PC-3 (cell line): Measurements from ENCODE around the gene BCAN. TPM values are rescaled to one million over a fixed set of nuclear protein-coding genes. Genes with fewer than 3 reads are reported as not detected.

Source experiments
- ATAC-seq: fragments of 200-7000 bp; cut with Tn5 transposase; 2 replicates; pipeline ENCODE4 v1.9.1; 2020; ENCODE audit warnings: mild to moderate bottlenecking, moderate library complexity
- BruUV-seq: library from RNA; stranded (reverse); fragments of 400-500 nt; replicated peaks from 2 replicates; lab custom pipeline; 2021; lab: Mats Ljungman, UMichigan
- CTCF ChIA-PET: fragments of 300-600 bp; sonication (Branson Sonifier 250); formaldehyde crosslinking; loops from one replicate; lab custom pipeline; 2022; ENCODE audit warnings: antibody characterized with exemption; lab: Charles Lee
- POLR2A ChIA-PET: fragments of 300-600 bp; sonication (Branson Sonifier 250); formaldehyde crosslinking; loops from one replicate; lab custom pipeline; 2022; ENCODE audit warnings: antibody characterized with exemption; ENCODE audit not compliant: unreplicated experiment; lab: Charles Lee
- DNase-seq: peaks from one replicate; pipeline ENCODE4 v3.0.0-alpha.2; 2015
- H2AFZ ChIP-seq: fragments of 300-600 bp; sonication (generic); 2 replicates; pipeline ENCODE4 v1.6.0; 2016; ENCODE audit warnings: antibody characterized with exemption, low read length
- H3F3A ChIP-seq: fragments of 300-600 bp; sonication (generic); one replicate; pipeline ENCODE4 v1.6.0; 2017; ENCODE audit warnings: antibody characterized with exemption, low read length, control low read depth, mild to moderate bottlenecking; ENCODE audit not compliant: unreplicated experiment
- H3K27ac ChIP-seq: fragments of 300-600 bp; sonication (generic); 2 replicates; pipeline ENCODE4 v1.5.1; 2016; ENCODE audit warnings: mild to moderate bottlenecking, low read length
- H3K27me3 ChIP-seq: fragments of 300-600 bp; sonication (generic); 2 replicates; pipeline ENCODE4 v1.6.1; 2016; ENCODE audit warnings: low read length, mixed read lengths
- H3K36me3 ChIP-seq: fragments of 300-600 bp; sonication (generic); 2 replicates; pipeline ENCODE4 v1.6.1; 2016; ENCODE audit warnings: low read depth, mixed run types, low read length, mixed read lengths
- H3K4me1 ChIP-seq: fragments of 300-600 bp; sonication (generic); 2 replicates; pipeline ENCODE4 v1.5.1; 2016; ENCODE audit warnings: low read length; ENCODE audit not compliant: insufficient read depth
- H3K4me2 ChIP-seq: fragments of 300-600 bp; sonication (generic); 2 replicates; pipeline ENCODE4 v1.6.0; 2016; ENCODE audit warnings: low read length
- H3K4me3 ChIP-seq: fragments of 300-600 bp; sonication (generic); 2 replicates; pipeline ENCODE4 v1.5.1; 2016; ENCODE audit warnings: mild to moderate bottlenecking, low read length, mixed read lengths
- H3K79me2 ChIP-seq: fragments of 300-600 bp; sonication (generic); 2 replicates; pipeline ENCODE4 v1.6.1; 2017; ENCODE audit warnings: low read length, mixed read lengths
- H3K9ac ChIP-seq: fragments of 300-600 bp; sonication (generic); 2 replicates; pipeline ENCODE4 v1.6.0; 2016; ENCODE audit warnings: mild to moderate bottlenecking, low read length
- H3K9me2 ChIP-seq: fragments of 300-600 bp; sonication (generic); replicated peaks from 2 replicates; pipeline ENCODE4 v1.6.1; 2016; ENCODE audit warnings: mixed run types, low read length, mixed read lengths
- H3K9me3 ChIP-seq: fragments of 300-600 bp; sonication (generic); 2 replicates; pipeline ENCODE4 v1.6.1; 2016; ENCODE audit warnings: low read length, mixed read lengths
- H4K20me1 ChIP-seq: fragments of 300-600 bp; sonication (generic); 2 replicates; pipeline ENCODE4 v1.6.1; 2016; ENCODE audit warnings: low read length, mixed read lengths
- CTCF ChIP-seq: fragments of 300-600 bp; sonication (generic); conservative IDR thresholded peaks from 2 replicates; pipeline ENCODE4 v1.5.1; 2017; ENCODE audit warnings: antibody characterized with exemption, low read depth, mild to moderate bottlenecking, low read length
- EZH2 ChIP-seq: fragments of 300-600 bp; sonication (generic); IDR thresholded peaks from one replicate; pipeline ENCODE4 v1.6.1; 2017; ENCODE audit warnings: antibody characterized with exemption, mild to moderate bottlenecking, low read length; ENCODE audit not compliant: unreplicated experiment
- EZH2phosphoT487 ChIP-seq: fragments of 300-600 bp; sonication (generic); IDR thresholded peaks from 2 replicates; pipeline ENCODE4 v1.6.1; 2018; ENCODE audit warnings: mild to moderate bottlenecking, antibody characterized with exemption, low read length, borderline replicate concordance
- intact Hi-C: fragments of 100-400 bp; cut with micrococcal nuclease; formaldehyde crosslinking; loops from 2 replicates; pipeline ENCODE4 v1.9.0; 2023
- total RNA-seq: library from RNA; depleted of rRNA; stranded (reverse); fragments of >200 nt; gene quantifications from 2 replicates; pipeline ENCODE4 v1.2.3, GENCODE V29; 2014

BCAN gene
- total RNA-seq, 1 experiment from 2014 or later = not detected

GRCh38 chr1:156671804-156672203 is 29.9 kb downstream of the BCAN start:
- Histone ChIP-seq H2AFZ (no peak overlapping the region), H3K9me3 (no peaks in the 10 kb centered on the region), H3K4me1 (peaks cover 17% of the 10 kb centered on the region), H3K27ac (no peak overlapping the region), H3K4me2 (no peak overlapping the region), H3K79me2 (peaks cover 17% of the 10 kb centered on the region), H3F3A (no peaks in the 10 kb centered on the region), H3K36me3 (0 out of 2 replicates have a peak, but pooled peaks cover 3% of the 10 kb centered on the region), H3K9ac (no peak overlapping the region), H3K9me2 (no peaks in the 10 kb centered on the region), H4K20me1 (no peaks in the 10 kb centered on the region), H3K27me3 (no peaks in the 10 kb centered on the region), H3K4me3 (no peak overlapping the region)
- ChIA-PET POLR2A (no interaction called here), CTCF (no interaction called here)
- BruUV-seq = no TSS peak
- DNase-seq (no peak), ATAC-seq (no peak)
- intact Hi-C loops = no loop called here
- TF ChIP-seq CTCF (no peak), EZH2 (no peak), EZH2phosphoT487 (no peak)

- BruUV-seq = no TSS peak
- H3K27ac ChIP-seq = no peak overlapping the region
- H3K9ac ChIP-seq = no peak overlapping the region
Measured at GRCh38 chr1:156673387-156674121, 31.6 kb downstream of the BCAN start.

More at GRCh38 chr1:156673387-156674121, 31.6 kb downstream of the BCAN start:
- Histone ChIP-seq H3K27me3 (no peaks in the 10 kb centered on the region), H3K4me3 (no peak overlapping the region), H3F3A (no peaks in the 10 kb centered on the region), H3K9me3 (no peaks in the 10 kb centered on the region), H3K79me2 (peaks cover 20% of the 10 kb centered on the region), H3K36me3 (0 out of 2 replicates have a peak, but pooled peaks cover 3% of the 10 kb centered on the region), H3K4me2 (no peak overlapping the region), H3K4me1 (peaks cover 28% of the 10 kb centered on the region), H3K9me2 (no peaks in the 10 kb centered on the region), H2AFZ (no peak overlapping the region), H4K20me1 (no peaks in the 10 kb centered on the region)
- no peak for ATAC-seq
- DNase-seq = no peak
- TF ChIP-seq EZH2 (no peak), EZH2phosphoT487 (no peak), CTCF (no peak)
- POLR2A ChIA-PET = no interaction called here
- intact Hi-C loops = no loop called here
- CTCF ChIA-PET = no interaction called here
